Endothelial cell of umbilical vein (primary cell): Measurements from ENCODE around the gene GXYLT2.

ENCODE experiments used
- POLR2AphosphoS5 ChIP-seq: IDR thresholded peaks from 2 replicates; pipeline ENCODE4 v1.6.1; 2012; ENCODE audit warnings: low read depth, mild to moderate bottlenecking, control low read depth, low read length, moderate library complexity; ENCODE audit not compliant: insufficient read depth
- TF ChIP-seq, protein P1 (sequence below), 2 donors: IDR thresholded peaks; 1 replicate in 1 of 2; 2 replicates in 1 of 2; pipeline ENCODE4 v1.5.1; 2011; ENCODE audit warnings: low read length in 2 of 2, mild to moderate bottlenecking in 2 of 2, moderate library complexity in 2 of 2, control low read depth in 1 of 2, inconsistent platforms in 1 of 2, low read depth in 1 of 2; ENCODE audit not compliant: insufficient read depth in 1 of 2; ENCODE audit errors: extremely low read depth in 1 of 2
- TF ChIP-seq, protein P2 (sequence below): IDR thresholded peaks from 2 replicates; pipeline ENCODE4 v1.6.1; 2011; ENCODE audit not compliant: insufficient read depth, insufficient read length

GRCh38 chr3:72912532-72912931 lies 24.7 kb downstream of the GXYLT2 start:
- TF ChIP-seq, protein P1, sequence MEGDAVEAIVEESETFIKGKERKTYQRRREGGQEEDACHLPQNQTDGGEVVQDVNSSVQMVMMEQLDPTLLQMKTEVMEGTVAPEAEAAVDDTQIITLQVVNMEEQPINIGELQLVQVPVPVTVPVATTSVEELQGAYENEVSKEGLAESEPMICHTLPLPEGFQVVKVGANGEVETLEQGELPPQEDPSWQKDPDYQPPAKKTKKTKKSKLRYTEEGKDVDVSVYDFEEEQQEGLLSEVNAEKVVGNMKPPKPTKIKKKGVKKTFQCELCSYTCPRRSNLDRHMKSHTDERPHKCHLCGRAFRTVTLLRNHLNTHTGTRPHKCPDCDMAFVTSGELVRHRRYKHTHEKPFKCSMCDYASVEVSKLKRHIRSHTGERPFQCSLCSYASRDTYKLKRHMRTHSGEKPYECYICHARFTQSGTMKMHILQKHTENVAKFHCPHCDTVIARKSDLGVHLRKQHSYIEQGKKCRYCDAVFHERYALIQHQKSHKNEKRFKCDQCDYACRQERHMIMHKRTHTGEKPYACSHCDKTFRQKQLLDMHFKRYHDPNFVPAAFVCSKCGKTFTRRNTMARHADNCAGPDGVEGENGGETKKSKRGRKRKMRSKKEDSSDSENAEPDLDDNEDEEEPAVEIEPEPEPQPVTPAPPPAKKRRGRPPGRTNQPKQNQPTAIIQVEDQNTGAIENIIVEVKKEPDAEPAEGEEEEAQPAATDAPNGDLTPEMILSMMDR (IDR thresholded peaks at IDR 0.05; ENCODE audit: extremely low read depth in 1 of 2, insufficient read depth in 1 of 2, low read depth in 1 of 2, low read length in 2 of 2), result no peak
- TF ChIP-seq POLR2AphosphoS5, result no peak
- TF ChIP-seq, protein P2, sequence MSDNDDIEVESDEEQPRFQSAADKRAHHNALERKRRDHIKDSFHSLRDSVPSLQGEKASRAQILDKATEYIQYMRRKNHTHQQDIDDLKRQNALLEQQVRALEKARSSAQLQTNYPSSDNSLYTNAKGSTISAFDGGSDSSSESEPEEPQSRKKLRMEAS, result no peak
